ENCODE measurements around the gene TYR. TPM values are rescaled to one million over a fixed set of nuclear protein-coding genes. Genes with fewer than 3 reads are reported as not detected.

TYR gene
- total and polyA plus RNA-seq, 4 donors, result not detected

DNA sequence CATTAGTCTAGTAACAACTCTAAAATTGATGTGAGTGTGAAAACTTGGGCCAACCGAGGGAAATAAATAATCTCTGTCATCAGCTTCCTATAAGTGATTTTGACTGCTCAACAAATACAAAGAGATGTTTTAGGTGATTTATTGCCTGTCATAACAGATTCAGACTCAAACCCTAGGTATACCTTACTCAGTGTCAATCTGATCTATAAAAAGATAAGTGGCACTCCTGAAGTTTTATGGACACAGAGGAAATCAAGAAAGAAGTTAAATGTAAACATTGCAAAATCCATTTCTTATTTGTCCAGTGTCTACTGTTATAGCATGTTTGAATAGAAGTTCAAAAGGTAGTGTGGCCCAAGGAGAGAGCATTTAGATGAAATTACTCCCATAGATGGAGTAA lies 30.4 kb upstream of the TYR start (continued):
- TF ChIP-seq, protein P1, sequence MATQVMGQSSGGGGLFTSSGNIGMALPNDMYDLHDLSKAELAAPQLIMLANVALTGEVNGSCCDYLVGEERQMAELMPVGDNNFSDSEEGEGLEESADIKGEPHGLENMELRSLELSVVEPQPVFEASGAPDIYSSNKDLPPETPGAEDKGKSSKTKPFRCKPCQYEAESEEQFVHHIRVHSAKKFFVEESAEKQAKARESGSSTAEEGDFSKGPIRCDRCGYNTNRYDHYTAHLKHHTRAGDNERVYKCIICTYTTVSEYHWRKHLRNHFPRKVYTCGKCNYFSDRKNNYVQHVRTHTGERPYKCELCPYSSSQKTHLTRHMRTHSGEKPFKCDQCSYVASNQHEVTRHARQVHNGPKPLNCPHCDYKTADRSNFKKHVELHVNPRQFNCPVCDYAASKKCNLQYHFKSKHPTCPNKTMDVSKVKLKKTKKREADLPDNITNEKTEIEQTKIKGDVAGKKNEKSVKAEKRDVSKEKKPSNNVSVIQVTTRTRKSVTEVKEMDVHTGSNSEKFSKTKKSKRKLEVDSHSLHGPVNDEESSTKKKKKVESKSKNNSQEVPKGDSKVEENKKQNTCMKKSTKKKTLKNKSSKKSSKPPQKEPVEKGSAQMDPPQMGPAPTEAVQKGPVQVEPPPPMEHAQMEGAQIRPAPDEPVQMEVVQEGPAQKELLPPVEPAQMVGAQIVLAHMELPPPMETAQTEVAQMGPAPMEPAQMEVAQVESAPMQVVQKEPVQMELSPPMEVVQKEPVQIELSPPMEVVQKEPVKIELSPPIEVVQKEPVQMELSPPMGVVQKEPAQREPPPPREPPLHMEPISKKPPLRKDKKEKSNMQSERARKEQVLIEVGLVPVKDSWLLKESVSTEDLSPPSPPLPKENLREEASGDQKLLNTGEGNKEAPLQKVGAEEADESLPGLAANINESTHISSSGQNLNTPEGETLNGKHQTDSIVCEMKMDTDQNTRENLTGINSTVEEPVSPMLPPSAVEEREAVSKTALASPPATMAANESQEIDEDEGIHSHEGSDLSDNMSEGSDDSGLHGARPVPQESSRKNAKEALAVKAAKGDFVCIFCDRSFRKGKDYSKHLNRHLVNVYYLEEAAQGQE (IDR thresholded peaks at IDR 0.05), result no peak
- TF ChIP-seq SP1 (IDR thresholded peaks at IDR 0.05), result no peak
- no peak for TF ChIP-seq EGR1 (IDR thresholded peaks at IDR 0.05; ENCODE audit: low read depth in 2 of 2)

DNA sequence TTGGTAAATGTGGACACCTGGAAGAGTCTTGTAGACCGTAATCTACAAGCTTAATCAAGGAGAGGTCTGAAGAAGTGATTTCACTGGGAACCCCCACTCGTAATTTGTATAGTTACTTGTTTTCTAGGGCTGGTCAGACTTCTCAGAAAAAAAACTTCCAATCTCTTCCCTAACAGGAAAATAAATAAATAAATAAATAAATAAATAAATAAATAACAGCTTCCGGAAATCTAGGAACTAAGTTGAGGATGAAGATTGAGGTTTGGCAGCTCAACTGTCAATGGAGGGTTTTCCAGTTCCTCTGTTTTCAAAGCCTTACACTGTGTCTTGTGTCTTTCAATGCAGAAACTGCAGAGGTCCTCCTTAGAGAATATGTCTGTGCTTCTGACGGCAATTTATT lies 17.7 kb upstream of the TYR start:
- DNase-seq (ENCODE audit: low spot score), result no peak
- H3K36me3 ChIP-seq (ENCODE audit: control insufficient read depth in 4 of 4, insufficient read depth in 3 of 4, low read depth in 1 of 4, low read length in 3 of 4), result no peaks in the 10 kb centered on the region
- TF ChIP-seq GABPA (IDR thresholded peaks at IDR 0.05 in 1 of 2, conservative IDR thresholded peaks at IDR 0.05 in 1 of 2), result no peak
- no peak for TF ChIP-seq RXRA (IDR thresholded peaks at IDR 0.05)
- TF ChIP-seq HNF4A (conservative IDR thresholded peaks at IDR 0.05), result no peak
- TF ChIP-seq JUND (IDR thresholded peaks at IDR 0.05), result no peak
- no peak overlapping the region for H3K4me3 ChIP-seq (ENCODE audit: low read depth in 1 of 3, low read length in 3 of 3)
- H3K27me3 ChIP-seq (ENCODE audit: control insufficient read depth in 4 of 4, insufficient read depth in 4 of 4, low read length in 3 of 4), result no peaks in the 10 kb centered on the region
- no peaks in the 10 kb centered on the region for H3K9me3 ChIP-seq (ENCODE audit: control insufficient read depth in 4 of 4, low read length in 3 of 4)
- no peaks in the 10 kb centered on the region for H3K4me1 ChIP-seq (ENCODE audit: control insufficient read depth in 4 of 4, insufficient read depth in 4 of 4, low read length in 3 of 4)
- 81% methylated on average over 4 of the region's 4 CpGs for WGBS
- no peak overlapping the region for H3K9ac ChIP-seq (ENCODE audit: low read depth in 1 of 2, low read length in 2 of 2)
- H3K27ac ChIP-seq (ENCODE audit: low read depth in 1 of 2, low read length in 2 of 2), result no peak overlapping the region

DNA sequence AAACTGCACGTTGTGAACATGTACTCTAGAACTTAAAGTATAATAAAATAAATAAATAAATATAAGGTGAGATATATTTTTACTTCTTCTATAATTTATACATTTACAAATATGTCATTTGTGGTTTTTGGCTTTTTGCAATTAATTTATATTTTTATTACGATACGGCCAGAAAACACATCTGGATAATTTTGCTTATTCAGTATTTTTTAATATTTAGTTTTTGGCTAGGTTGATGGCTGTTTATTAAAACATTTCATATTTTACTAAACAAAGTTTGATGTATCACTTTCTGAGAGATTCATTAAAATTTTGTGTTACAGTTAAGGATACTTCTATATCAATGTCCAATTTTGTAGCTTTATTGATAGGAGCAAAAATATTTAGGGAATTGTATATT lies 15.7 kb upstream of the TYR start:
- Histone ChIP-seq H3K27ac (ENCODE audit: low read depth in 1 of 2, low read length in 2 of 2) (no peak overlapping the region), H3K27me3 (ENCODE audit: control insufficient read depth in 4 of 4, insufficient read depth in 4 of 4, low read length in 3 of 4) (no peaks in the 10 kb centered on the region), H3K9ac (ENCODE audit: low read depth in 1 of 2, low read length in 2 of 2) (no peak overlapping the region), H3K4me3 (ENCODE audit: low read depth in 1 of 3, low read length in 3 of 3) (no peak overlapping the region), H3K36me3 (ENCODE audit: control insufficient read depth in 4 of 4, insufficient read depth in 3 of 4, low read depth in 1 of 4, low read length in 3 of 4) (no peaks in the 10 kb centered on the region), H3K4me1 (ENCODE audit: control insufficient read depth in 4 of 4, insufficient read depth in 4 of 4, low read length in 3 of 4) (no peaks in the 10 kb centered on the region), H3K9me3 (ENCODE audit: control insufficient read depth in 4 of 4, low read length in 3 of 4) (no peaks in the 10 kb centered on the region)
- 82% methylated on average over 3 of the region's 3 CpGs for WGBS
- DNase-seq (ENCODE audit: low spot score), result no peak
- TF ChIP-seq TAF1 (conservative IDR thresholded peaks at IDR 0.05), result no peak
- no peak for TF ChIP-seq HNF4G (IDR thresholded peaks at IDR 0.05)
- no peak for TF ChIP-seq GABPA (IDR thresholded peaks at IDR 0.05 in 1 of 2, conservative IDR thresholded peaks at IDR 0.05 in 1 of 2)
- TF ChIP-seq JUND (IDR thresholded peaks at IDR 0.05), result no peak
- no peak for TF ChIP-seq RXRA (IDR thresholded peaks at IDR 0.05)
- TF ChIP-seq, protein P2, sequence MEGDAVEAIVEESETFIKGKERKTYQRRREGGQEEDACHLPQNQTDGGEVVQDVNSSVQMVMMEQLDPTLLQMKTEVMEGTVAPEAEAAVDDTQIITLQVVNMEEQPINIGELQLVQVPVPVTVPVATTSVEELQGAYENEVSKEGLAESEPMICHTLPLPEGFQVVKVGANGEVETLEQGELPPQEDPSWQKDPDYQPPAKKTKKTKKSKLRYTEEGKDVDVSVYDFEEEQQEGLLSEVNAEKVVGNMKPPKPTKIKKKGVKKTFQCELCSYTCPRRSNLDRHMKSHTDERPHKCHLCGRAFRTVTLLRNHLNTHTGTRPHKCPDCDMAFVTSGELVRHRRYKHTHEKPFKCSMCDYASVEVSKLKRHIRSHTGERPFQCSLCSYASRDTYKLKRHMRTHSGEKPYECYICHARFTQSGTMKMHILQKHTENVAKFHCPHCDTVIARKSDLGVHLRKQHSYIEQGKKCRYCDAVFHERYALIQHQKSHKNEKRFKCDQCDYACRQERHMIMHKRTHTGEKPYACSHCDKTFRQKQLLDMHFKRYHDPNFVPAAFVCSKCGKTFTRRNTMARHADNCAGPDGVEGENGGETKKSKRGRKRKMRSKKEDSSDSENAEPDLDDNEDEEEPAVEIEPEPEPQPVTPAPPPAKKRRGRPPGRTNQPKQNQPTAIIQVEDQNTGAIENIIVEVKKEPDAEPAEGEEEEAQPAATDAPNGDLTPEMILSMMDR (IDR thresholded peaks at IDR 0.05; ENCODE audit: low read depth, low read length, missing input control), result no peak
- TF ChIP-seq YY1 (IDR thresholded peaks at IDR 0.05), result no peak

DNA sequence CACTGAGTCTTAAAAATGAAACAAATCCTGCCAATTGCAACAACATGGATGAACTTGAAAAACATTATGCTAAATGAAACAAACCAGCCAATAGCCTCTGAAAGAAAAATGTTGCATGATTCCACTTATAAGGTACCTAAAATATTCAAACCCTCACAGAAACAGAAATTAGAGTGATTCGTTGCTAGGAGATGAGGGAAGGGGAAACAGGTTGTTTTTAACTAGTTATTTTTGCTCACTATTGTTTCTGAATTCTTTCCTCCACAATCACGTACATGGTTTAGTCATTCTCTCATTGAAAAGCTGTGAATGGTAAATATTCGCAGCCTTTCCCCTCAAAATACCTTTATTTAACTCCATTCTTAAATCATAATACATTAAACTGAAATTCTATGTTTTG lies 14.0 kb upstream of the TYR start:
- TF ChIP-seq, protein P3, sequence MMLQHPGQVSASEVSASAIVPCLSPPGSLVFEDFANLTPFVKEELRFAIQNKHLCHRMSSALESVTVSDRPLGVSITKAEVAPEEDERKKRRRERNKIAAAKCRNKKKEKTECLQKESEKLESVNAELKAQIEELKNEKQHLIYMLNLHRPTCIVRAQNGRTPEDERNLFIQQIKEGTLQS (IDR thresholded peaks at IDR 0.05), result no peak
- TF ChIP-seq FOXA1 (IDR thresholded peaks at IDR 0.05) (no peak), GABPA (IDR thresholded peaks at IDR 0.05 in 1 of 2, conservative IDR thresholded peaks at IDR 0.05 in 1 of 2) (no peak), HNF4G (IDR thresholded peaks at IDR 0.05) (no peak), MAX (IDR thresholded peaks at IDR 0.05) (no peak)
- H3K9me3 ChIP-seq (ENCODE audit: control insufficient read depth in 4 of 4, low read length in 3 of 4), result peaks cover 0 to 1% (median 0%) of the 10 kb centered on the region in 4 donors
- H3K4me1 ChIP-seq (ENCODE audit: control insufficient read depth in 4 of 4, insufficient read depth in 4 of 4, low read length in 3 of 4), result no peaks in the 10 kb centered on the region
- H3K9ac ChIP-seq (ENCODE audit: low read depth in 1 of 2, low read length in 2 of 2), result no peak overlapping the region
- DNase-seq (ENCODE audit: low spot score), result no peak
- no peaks in the 10 kb centered on the region for H3K27me3 ChIP-seq (ENCODE audit: control insufficient read depth in 4 of 4, insufficient read depth in 4 of 4, low read length in 3 of 4)
- H3K36me3 ChIP-seq (ENCODE audit: control insufficient read depth in 4 of 4, insufficient read depth in 3 of 4, low read depth in 1 of 4, low read length in 3 of 4), result no peaks in the 10 kb centered on the region
- no peak overlapping the region for H3K27ac ChIP-seq (ENCODE audit: low read depth in 1 of 2, low read length in 2 of 2)
- no peak overlapping the region for H3K4me3 ChIP-seq (ENCODE audit: low read depth in 1 of 3, low read length in 3 of 3)
- 77% methylated on average over 3 of the region's 3 CpGs for WGBS
